Breast epithelium (tissue), 3 donors: ENCODE results near the gene PRKN.

Experiments used
- POLR2A ChIP-seq: fragments of 450-650 bp; IDR thresholded peaks from one replicate; pipeline ENCODE4 v1.6.1; 2016; ENCODE audit warnings: antibody characterized with exemption, mild to moderate bottlenecking, moderate library complexity
- POLR2AphosphoS5 ChIP-seq, 3 donors: sonication (generic); formaldehyde crosslinking; IDR thresholded peaks; one replicate each; pipeline ENCODE4 v1.6.1; 2017; ENCODE audit warnings: antibody characterized with exemption in 3 of 3
- TF ChIP-seq, protein P1 (sequence below), 3 donors: fragments of 450-650 bp; IDR thresholded peaks; one replicate each; pipeline ENCODE4 v1.5.1; 2016 to 2017; ENCODE audit warnings: antibody characterized with exemption in 3 of 3, mild to moderate bottlenecking in 3 of 3, moderate library complexity in 3 of 3

DNA sequence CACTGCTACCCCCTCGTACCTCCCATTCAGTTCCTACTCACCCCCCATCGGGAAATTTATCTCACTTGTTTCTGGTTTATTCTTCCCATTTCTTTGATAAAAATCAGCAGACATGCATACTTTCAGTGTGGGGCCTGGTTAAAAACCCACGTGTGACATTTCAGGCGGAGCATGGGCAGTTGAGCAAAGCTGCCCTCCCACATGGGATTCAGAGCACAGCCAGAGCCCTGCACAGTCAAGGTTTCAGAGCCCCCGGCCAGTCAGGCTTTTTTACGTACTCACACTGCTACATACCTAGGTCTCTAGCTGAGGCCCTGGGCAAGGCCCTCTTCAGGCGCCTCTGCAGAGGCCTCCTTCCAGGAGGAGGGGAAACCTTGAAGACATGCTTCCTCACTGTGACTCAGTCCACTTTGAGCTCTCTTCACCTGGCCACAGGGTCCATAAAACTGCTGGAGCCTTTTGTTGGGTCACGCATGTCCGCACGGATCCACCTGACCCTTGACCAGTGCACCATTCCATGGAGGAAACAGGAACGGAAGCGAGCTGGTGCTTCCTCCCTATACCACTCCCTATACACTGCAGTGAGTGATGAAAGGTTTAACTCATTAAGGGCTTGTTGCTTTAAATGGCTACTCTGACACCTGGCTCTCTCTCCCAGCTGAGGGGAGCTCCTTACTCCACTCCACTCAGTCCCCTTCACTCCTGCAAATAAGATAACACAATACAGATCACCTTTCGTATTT, 713.3 kb downstream of the PRKN start:
- TF ChIP-seq, protein P1, sequence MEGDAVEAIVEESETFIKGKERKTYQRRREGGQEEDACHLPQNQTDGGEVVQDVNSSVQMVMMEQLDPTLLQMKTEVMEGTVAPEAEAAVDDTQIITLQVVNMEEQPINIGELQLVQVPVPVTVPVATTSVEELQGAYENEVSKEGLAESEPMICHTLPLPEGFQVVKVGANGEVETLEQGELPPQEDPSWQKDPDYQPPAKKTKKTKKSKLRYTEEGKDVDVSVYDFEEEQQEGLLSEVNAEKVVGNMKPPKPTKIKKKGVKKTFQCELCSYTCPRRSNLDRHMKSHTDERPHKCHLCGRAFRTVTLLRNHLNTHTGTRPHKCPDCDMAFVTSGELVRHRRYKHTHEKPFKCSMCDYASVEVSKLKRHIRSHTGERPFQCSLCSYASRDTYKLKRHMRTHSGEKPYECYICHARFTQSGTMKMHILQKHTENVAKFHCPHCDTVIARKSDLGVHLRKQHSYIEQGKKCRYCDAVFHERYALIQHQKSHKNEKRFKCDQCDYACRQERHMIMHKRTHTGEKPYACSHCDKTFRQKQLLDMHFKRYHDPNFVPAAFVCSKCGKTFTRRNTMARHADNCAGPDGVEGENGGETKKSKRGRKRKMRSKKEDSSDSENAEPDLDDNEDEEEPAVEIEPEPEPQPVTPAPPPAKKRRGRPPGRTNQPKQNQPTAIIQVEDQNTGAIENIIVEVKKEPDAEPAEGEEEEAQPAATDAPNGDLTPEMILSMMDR (IDR thresholded peaks at IDR 0.05): no peak
- TF ChIP-seq POLR2AphosphoS5 (IDR thresholded peaks at IDR 0.05): no peak
- TF ChIP-seq POLR2A: no peak
